Measurements from ENCODE around the gene MRPS5.

MRPS5 gene

DNA sequence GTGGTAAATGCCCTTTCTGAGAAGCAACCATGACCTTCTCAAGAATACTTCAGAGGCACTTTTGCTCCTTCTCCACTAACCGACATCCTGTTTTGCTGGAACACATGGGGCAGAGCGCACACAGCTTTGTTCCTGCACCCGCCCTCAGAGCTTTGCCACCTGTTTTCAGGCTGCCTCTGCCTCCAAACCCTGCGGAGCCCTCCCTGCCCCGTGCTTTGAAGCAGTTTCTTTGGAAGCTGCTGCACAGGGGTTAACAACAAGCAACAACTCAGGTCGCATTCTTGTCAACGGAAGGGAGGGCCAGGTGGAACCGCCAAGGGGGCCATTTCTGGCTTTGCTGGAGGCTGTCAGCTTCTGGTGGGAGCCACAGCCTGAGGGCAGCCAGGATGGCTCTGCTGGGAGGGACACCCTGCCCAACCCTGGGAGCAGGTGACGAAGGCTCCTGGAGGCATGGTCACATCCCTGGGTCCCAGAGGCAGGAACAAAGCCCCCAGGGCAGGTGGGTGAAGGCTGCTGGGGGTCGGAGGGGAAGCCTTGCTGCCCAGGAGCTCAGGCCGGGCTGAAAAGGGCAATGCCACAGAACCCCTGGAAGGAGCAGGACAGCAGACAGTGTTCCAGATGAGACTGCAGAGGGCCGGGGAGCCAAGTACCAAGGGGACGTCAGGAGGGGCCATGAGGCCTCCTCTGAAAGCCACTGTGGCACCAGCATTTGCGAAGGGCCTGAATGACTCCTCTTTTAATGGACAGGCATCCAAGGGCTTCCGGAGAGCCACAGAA is 46.8 kb downstream of the MRPS5 start:
- TF ChIP-seq POLR2AphosphoS5 (IDR thresholded peaks at IDR 0.05; ENCODE audit: low read depth, low read length) (no peak), SIN3A (IDR thresholded peaks at IDR 0.05; ENCODE audit: borderline replicate concordance, insufficient read depth, low read length) (no peak), TAF1 (IDR thresholded peaks at IDR 0.05; ENCODE audit: borderline replicate concordance, insufficient read depth, low read length) (no peak), FOXP2 (optimal IDR thresholded peaks at IDR 0.05; ENCODE audit: borderline replicate concordance, extremely low read depth, extremely low read length, insufficient read depth) (no peak)
- TF ChIP-seq, protein P1, sequence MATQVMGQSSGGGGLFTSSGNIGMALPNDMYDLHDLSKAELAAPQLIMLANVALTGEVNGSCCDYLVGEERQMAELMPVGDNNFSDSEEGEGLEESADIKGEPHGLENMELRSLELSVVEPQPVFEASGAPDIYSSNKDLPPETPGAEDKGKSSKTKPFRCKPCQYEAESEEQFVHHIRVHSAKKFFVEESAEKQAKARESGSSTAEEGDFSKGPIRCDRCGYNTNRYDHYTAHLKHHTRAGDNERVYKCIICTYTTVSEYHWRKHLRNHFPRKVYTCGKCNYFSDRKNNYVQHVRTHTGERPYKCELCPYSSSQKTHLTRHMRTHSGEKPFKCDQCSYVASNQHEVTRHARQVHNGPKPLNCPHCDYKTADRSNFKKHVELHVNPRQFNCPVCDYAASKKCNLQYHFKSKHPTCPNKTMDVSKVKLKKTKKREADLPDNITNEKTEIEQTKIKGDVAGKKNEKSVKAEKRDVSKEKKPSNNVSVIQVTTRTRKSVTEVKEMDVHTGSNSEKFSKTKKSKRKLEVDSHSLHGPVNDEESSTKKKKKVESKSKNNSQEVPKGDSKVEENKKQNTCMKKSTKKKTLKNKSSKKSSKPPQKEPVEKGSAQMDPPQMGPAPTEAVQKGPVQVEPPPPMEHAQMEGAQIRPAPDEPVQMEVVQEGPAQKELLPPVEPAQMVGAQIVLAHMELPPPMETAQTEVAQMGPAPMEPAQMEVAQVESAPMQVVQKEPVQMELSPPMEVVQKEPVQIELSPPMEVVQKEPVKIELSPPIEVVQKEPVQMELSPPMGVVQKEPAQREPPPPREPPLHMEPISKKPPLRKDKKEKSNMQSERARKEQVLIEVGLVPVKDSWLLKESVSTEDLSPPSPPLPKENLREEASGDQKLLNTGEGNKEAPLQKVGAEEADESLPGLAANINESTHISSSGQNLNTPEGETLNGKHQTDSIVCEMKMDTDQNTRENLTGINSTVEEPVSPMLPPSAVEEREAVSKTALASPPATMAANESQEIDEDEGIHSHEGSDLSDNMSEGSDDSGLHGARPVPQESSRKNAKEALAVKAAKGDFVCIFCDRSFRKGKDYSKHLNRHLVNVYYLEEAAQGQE (IDR thresholded peaks at IDR 0.05; ENCODE audit: insufficient read depth in 1 of 2, low read depth in 2 of 2, low read length in 2 of 2), result no peak

DNA sequence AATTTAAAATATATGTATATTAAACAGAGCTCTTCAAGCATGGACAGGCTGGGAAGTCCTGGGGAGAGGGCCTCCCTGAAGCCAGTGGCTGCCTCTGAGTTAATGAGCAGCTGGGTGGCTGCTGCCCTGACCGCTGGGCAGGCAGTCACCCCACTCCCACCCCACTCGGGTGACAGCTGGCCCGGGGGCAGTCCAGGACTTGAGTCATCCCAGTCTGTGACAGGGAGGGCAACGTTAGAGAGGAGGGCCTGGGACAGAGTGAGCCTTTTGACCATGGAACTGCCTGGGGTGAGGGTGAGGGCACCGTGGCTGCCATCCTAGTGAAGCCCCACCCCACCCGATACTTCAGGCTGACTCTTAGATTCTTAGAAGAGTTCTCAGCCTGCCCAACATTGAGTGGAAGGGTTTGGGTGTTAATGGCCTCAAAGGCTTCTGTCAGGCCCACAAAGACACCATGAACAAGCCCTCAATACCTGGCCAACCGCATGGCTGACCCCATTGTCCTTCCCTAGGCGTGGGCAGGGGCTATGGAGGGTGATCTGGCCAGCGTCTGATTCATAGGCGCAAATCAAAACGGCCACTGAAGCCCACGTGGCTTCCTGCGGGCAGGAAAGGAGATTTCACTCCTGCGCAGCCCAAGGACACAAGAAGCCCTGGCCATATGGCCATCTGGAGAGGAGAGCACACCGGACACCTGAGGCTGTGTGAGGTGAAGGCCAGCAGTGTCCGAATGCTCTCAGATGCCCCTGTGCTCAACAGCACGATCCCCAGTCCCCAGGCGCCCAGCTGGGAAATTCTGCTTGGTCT is 47.5 kb downstream of the MRPS5 start:
- TF ChIP-seq POLR2AphosphoS5 (IDR thresholded peaks at IDR 0.05; ENCODE audit: low read depth, low read length), result no peak
- no peak for TF ChIP-seq FOXP2 (optimal IDR thresholded peaks at IDR 0.05; ENCODE audit: borderline replicate concordance, extremely low read depth, extremely low read length, insufficient read depth)
- TF ChIP-seq TAF1 (IDR thresholded peaks at IDR 0.05; ENCODE audit: borderline replicate concordance, insufficient read depth, low read length), result no peak
- no peak for TF ChIP-seq SIN3A (IDR thresholded peaks at IDR 0.05; ENCODE audit: borderline replicate concordance, insufficient read depth, low read length)
- TF ChIP-seq, protein P1 (IDR thresholded peaks at IDR 0.05; ENCODE audit: insufficient read depth in 1 of 2, low read depth in 2 of 2, low read length in 2 of 2), result no peak

DNA sequence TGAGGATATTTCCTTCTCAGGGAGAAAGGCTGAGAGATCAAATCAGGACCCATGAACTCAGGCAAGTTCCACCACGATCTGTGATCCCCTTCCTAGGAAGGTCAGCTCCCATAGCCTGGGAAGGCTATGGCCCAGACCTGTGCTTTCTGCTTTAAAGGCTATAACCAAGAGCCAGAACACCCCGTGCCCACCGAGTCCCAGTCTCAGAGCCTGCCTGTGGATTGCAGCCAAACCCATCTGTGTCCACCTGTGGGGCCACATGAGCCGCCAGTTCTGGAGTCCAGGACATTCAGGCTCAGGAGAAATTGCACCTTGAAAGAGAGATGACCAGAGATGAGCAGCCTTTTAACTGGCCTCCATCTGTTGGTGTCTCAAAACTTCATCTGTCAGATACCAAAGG is 49.2 kb downstream of the MRPS5 start:
- TF ChIP-seq TAF1 (IDR thresholded peaks at IDR 0.05; ENCODE audit: borderline replicate concordance, insufficient read depth, low read length), result no peak
- TF ChIP-seq, protein P1 (IDR thresholded peaks at IDR 0.05; ENCODE audit: insufficient read depth in 1 of 2, low read depth in 2 of 2, low read length in 2 of 2), result no peak
- TF ChIP-seq SIN3A (IDR thresholded peaks at IDR 0.05; ENCODE audit: borderline replicate concordance, insufficient read depth, low read length), result no peak

DNA sequence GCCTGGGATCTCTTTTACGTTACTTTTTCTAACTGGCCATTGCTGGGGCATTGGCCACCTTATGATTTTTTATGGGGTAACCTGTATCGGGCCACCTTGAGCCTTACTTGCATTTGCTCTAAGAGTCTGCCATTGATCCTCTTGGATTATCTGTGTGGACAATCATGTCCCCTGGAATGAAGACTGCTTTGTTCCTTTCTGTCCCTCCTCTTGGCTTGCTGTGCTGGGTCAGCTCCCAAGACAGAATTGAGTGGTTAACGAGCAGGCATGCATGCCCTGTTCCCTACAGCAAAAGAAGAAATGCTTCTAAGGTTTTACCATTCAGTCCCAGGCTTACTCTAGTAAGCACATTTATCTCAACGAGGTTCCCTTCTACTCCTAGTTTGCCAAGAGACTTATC is 49.8 kb downstream of the MRPS5 start:
- TF ChIP-seq SIN3A (IDR thresholded peaks at IDR 0.05; ENCODE audit: borderline replicate concordance, insufficient read depth, low read length) (no peak), FOXP2 (optimal IDR thresholded peaks at IDR 0.05; ENCODE audit: borderline replicate concordance, extremely low read depth, extremely low read length, insufficient read depth) (no peak), TAF1 (IDR thresholded peaks at IDR 0.05; ENCODE audit: borderline replicate concordance, insufficient read depth, low read length) (no peak), POLR2AphosphoS5 (IDR thresholded peaks at IDR 0.05; ENCODE audit: low read depth, low read length) (no peak)
- TF ChIP-seq, protein P1 (IDR thresholded peaks at IDR 0.05; ENCODE audit: insufficient read depth in 1 of 2, low read depth in 2 of 2, low read length in 2 of 2), result no peak
